GM12865 (cell line): Measurements from ENCODE around the gene ROR2.

ENCODE experiments used
- DNase-seq: peaks from one replicate; pipeline ENCODE4 v3.0.0; 2010; ENCODE audit warnings: low read depth
- H3K4me3 ChIP-seq: 2 replicates; pipeline ENCODE4 v1.5.1; 2011; ENCODE audit warnings: mild to moderate bottlenecking, low read depth, low read length, control low read depth
- TF ChIP-seq, protein P1 (sequence below): IDR thresholded peaks from 2 replicates; pipeline ENCODE4 v1.5.1; 2011; ENCODE audit warnings: low read length, control low read depth, low read depth, inconsistent platforms; ENCODE audit not compliant: insufficient read depth; ENCODE audit errors: missing control alignments

ROR2 gene

DNA sequence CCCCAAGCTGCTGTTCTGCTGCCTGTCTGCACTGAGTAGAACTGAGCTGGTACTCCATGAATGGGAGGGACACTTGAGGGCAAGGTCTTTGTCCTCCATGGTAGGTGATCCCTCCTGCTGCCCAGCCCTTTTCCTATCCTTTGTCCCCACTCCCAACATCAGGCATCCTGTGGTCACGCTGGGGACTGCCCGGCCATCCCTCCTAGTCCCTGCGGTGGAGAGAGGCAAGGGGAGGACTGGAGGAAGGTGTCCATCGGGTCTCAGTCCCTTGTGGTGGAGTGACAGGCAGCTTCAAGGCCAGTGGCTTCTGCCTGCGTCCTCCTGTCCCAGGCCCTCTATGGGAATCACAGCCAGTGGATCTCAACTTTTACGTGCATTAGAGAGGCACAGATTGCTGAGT lies 25.9 kb downstream of the ROR2 start:
- TF ChIP-seq, protein P1, sequence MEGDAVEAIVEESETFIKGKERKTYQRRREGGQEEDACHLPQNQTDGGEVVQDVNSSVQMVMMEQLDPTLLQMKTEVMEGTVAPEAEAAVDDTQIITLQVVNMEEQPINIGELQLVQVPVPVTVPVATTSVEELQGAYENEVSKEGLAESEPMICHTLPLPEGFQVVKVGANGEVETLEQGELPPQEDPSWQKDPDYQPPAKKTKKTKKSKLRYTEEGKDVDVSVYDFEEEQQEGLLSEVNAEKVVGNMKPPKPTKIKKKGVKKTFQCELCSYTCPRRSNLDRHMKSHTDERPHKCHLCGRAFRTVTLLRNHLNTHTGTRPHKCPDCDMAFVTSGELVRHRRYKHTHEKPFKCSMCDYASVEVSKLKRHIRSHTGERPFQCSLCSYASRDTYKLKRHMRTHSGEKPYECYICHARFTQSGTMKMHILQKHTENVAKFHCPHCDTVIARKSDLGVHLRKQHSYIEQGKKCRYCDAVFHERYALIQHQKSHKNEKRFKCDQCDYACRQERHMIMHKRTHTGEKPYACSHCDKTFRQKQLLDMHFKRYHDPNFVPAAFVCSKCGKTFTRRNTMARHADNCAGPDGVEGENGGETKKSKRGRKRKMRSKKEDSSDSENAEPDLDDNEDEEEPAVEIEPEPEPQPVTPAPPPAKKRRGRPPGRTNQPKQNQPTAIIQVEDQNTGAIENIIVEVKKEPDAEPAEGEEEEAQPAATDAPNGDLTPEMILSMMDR = no peak
- no peak for DNase-seq
- H3K4me3 ChIP-seq = no peak overlapping the region

DNA sequence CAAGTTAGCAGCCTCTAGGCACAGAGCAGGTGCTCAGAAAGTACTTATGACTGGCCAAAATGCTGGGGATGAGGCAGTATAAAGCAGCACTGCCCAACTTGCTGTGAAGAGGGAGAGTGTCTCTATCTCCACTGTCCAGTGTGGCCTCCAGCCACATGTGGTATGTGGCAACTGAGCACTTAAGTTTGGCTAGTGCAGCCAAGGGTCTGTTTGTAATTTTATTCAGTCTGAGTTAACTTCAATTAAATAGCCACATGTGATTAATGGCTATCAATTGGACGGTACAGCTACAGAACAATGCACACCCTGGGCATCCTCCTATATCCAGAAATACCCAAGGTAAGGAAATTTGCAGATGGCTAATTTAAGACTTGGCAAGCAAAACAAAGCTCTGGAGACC lies 26.9 kb downstream of the ROR2 start:
- TF ChIP-seq, protein P1 = no peak
- no peak overlapping the region for H3K4me3 ChIP-seq
- DNase-seq = no peak

DNA sequence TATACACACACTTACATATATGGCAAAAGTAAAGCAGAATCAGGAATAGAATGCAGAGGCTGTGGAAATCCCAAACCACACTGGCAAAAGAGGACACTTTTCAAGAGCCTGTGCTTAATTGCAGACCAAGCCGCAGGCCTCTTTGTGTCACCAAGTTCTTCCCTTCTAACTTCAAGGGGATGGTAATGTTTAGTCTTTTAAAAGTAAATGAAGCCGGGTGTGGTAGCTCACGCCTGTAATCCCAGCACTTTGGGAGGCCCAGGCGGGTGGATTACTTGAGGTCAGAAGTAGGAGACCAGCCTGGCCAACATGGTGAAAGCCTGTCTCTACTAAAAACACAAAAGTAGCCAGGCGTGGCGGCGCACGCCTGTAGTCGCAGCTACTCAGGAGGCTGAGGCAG lies 28.7 kb downstream of the ROR2 start:
- TF ChIP-seq, protein P1 = no peak
- no peak for DNase-seq
- H3K4me3 ChIP-seq = no peak overlapping the region

DNA sequence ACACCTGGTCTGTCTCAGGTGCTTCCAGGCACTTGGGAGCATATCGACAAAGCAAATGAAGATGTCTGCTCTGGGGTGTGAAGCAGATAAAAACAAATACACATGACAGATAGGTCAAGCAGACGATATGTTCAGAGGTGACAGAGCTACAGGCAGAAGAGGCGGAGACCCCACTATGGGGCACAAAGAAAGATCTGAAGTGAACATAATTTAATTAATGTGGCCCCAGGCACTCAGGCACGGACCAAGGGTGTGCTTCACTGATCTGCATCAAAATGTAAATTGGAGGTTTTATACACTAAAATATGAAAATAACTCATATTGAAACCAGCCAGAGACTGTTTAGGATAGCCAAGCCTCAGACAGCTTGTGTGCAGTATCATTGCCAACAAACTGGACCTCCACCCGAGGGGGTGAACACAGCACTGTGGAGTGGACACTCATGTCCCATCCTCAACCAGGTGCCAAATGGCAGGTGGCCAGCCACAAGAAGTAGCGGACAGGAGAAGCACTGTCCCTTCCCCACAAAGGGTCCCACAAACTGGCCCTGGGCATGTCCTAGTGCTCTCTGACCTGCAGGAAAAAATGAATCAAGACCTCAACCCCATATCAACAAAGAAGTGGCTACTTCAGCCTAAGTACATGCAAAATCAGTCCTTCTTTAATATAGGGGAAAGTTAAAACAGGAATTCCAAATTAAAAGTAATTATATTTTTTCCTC lies 29.2 kb downstream of the ROR2 start:
- H3K4me3 ChIP-seq = no peak overlapping the region
- TF ChIP-seq, protein P1 = no peak
- no peak for DNase-seq

DNA sequence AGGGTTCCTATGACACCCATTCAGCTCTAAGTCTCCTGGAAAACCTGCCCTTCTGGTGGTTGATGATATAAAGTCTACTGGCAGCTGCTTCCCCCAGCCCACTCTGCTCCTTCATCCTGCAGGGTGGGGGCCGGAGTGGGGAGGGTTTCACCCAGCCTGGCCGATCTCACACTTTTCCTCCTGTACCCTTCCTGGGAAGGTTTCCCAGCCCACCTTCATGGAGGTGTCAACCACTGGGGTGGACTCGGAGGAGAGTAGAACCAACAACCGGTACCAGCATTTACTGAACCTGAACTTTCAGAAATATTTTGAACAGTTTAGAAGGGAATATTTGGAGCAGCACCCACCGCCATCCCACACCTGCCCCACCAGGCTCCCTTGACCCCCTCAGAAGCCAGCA lies 30.4 kb downstream of the ROR2 start:
- TF ChIP-seq, protein P1 = no peak
- DNase-seq = no peak
- H3K4me3 ChIP-seq = no peak overlapping the region

DNA sequence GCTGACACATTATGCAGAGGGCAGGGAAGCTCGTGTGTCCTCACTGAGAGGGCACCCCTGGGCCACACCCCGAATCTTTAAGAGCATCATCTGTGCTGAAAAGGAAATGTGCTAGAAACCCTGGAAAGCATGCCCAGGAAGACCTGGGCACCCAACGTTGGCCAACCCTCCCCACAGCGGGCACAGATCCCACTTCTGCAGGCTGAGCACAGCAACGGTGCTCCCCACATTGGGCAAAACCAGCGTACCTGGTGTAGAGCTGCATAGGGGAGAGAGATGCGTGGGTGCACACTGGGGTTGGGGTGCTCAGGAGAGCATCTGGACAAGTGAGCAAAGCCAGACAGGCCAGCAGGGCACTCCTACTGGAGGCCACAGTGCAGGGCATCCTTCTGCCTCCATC lies 32.6 kb downstream of the ROR2 start:
- H3K4me3 ChIP-seq = no peak overlapping the region
- no peak for DNase-seq
- TF ChIP-seq, protein P1 = no peak
